HepG2 (cell line): ENCODE results near the gene CYSLTR1. TPM values are rescaled to one million over a fixed set of nuclear protein-coding genes. Genes with fewer than 3 reads are reported as not detected.

ENCODE experiments used
- ATAC-seq: fragments of 200-7000 bp; cut with Tn5 transposase; 3 replicates; pipeline ENCODE4 v1.9.1; 2020; ENCODE audit warnings: mild to moderate bottlenecking, moderate library complexity
- BruUV-seq: library from RNA; stranded (reverse); fragments of 400-500 nt; replicated peaks from 2 replicates; lab custom pipeline; 2021; lab: Mats Ljungman, UMichigan
- CTCF ChIA-PET: fragments of 300-600 bp; formaldehyde crosslinking; extraction: SDS; loops from one replicate; lab custom pipeline; 2021; ENCODE audit warnings: low total read pairs, inconsistent platforms, low intra/inter-chr PET ratio; lab: Yijun Ruan, JAX
- POLR2A ChIA-PET: fragments of 350-600 bp; sonication (Branson Sonifier 250); formaldehyde crosslinking; loops from one replicate; lab custom pipeline; 2020; ENCODE audit warnings: antibody characterized with exemption, inconsistent platforms; lab: Yijun Ruan, JAX
- DNase-seq: peaks from one replicate; pipeline ENCODE4 v3.0.0-alpha.2; 2015; ENCODE audit warnings: low spot score
- FAIRE-seq: peaks from 3 replicates; lab custom pipeline; 2011; peaks lifted over from hg19 to GRCh38; lab: Jason Lieb, UNC
- H2AFZ ChIP-seq: one replicate; pipeline ENCODE4 v1.6.1; 2011; ENCODE audit warnings: low read length, inconsistent platforms
- H3K27ac ChIP-seq: fragments of 300-600 bp; 3 replicates; pipeline ENCODE4 v1.8.0; 2011; ENCODE audit warnings: mixed run types, mild to moderate bottlenecking, mixed read lengths, low read length, inconsistent platforms; ENCODE audit not compliant: insufficient read depth; ENCODE audit errors: extremely low read length
- H3K27me3 ChIP-seq, 2 experiments: fragments of 200-600 bp in 1 of 2; 2 replicates in 1 of 2; 3 replicates in 1 of 2; pipeline versions ENCODE4 v1.6.0 to v1.8.0; 2011; ENCODE audit warnings: low read length in 2 of 2, mild to moderate bottlenecking in 2 of 2, moderate library complexity in 2 of 2, inconsistent platforms in 1 of 2; ENCODE audit not compliant: insufficient read depth in 2 of 2, control insufficient read depth in 1 of 2
- H3K36me3 ChIP-seq, 2 experiments: fragments of 200-600 bp in 1 of 2; replicated peaks in 1 of 2; 2 replicates in 1 of 2; 3 replicates in 1 of 2; pipeline versions ENCODE4 v1.5.1 to v1.8.0; 2011; ENCODE audit warnings: low read length in 2 of 2, inconsistent platforms in 1 of 2; ENCODE audit not compliant: insufficient read depth in 2 of 2, control insufficient read depth in 1 of 2
- H3K4me1 ChIP-seq: 2 replicates; pipeline ENCODE4 v1.5.1; 2012; ENCODE audit warnings: low read length, inconsistent platforms; ENCODE audit not compliant: insufficient read depth
- H3K4me2 ChIP-seq: 2 replicates; pipeline ENCODE4 v1.6.0; 2011; ENCODE audit warnings: low read depth, low read length, inconsistent platforms
- H3K4me3 ChIP-seq, 3 experiments: fragments of 200-600 bp in 1 of 3; sonication (generic), shearing (Covaris generic) in 1 of 3; replicated peaks in 1 of 3; 2 replicates each; pipeline ENCODE4 v1.5.1; 2011 to 2016; ENCODE audit warnings: low read length in 3 of 3, inconsistent platforms in 2 of 3, low read depth in 2 of 3, mild to moderate bottlenecking in 2 of 3, control low read depth in 1 of 3, mixed read lengths in 1 of 3; ENCODE audit not compliant: insufficient read depth in 1 of 3
- H3K79me2 ChIP-seq: one replicate; pipeline ENCODE4 v1.6.1; 2011; ENCODE audit warnings: low read length, inconsistent platforms; ENCODE audit not compliant: insufficient read depth
- H3K9ac ChIP-seq: 2 replicates; pipeline ENCODE4 v1.6.0; 2011; ENCODE audit warnings: mild to moderate bottlenecking, low read depth, low read length, inconsistent platforms; ENCODE audit not compliant: insufficient read depth
- H3K9me3 ChIP-seq: 2 replicates; pipeline ENCODE4 v1.5.1; 2012; ENCODE audit warnings: mild to moderate bottlenecking, low read length
- H4K20me1 ChIP-seq: 2 replicates; pipeline ENCODE4 v1.6.0; 2011; ENCODE audit warnings: inconsistent platforms, mild to moderate bottlenecking, low read length, moderate library complexity; ENCODE audit not compliant: insufficient read depth
- ATF7 ChIP-seq, 2 experiments: fragments of 450-650 bp in 1 of 2; sonication (generic) in 1 of 2; formaldehyde crosslinking in 1 of 2; IDR thresholded peaks; 2 replicates each; pipeline versions ENCODE4 v1.4.0 to v1.6.1; 2016 to 2020; ENCODE audit warnings: antibody characterized with exemption in 1 of 2, mild to moderate bottlenecking in 1 of 2, missing genetic modification reagents in 1 of 2
- CENPBD1 ChIP-seq: sonication (generic); formaldehyde crosslinking; IDR thresholded peaks from 2 replicates; pipeline ENCODE4 v1.8.0; 2022; ENCODE audit warnings: missing genetic modification reagents, low read depth, mild to moderate bottlenecking, borderline replicate concordance
- FLYWCH1 ChIP-seq: sonication (generic); formaldehyde crosslinking; IDR thresholded peaks from 2 replicates; pipeline ENCODE4 v1.8.1; 2023; ENCODE audit warnings: mild to moderate bottlenecking, missing genetic modification reagents
- GABPA ChIP-seq, 2 experiments: IDR thresholded peaks; 2 replicates each; pipeline ENCODE4 v1.6.1; 2011 to 2016; ENCODE audit warnings: low read depth in 2 of 2, low read length in 1 of 2, missing biosample characterization in 1 of 2, missing genetic modification characterization in 1 of 2
- NCOA1 ChIP-seq: sonication (generic); formaldehyde crosslinking; IDR thresholded peaks from 2 replicates; pipeline ENCODE4 v1.9.0; 2021; ENCODE audit warnings: missing genetic modification reagents
- PAF1 ChIP-seq: IDR thresholded peaks from 2 replicates; pipeline ENCODE4 v1.6.1; 2016; ENCODE audit warnings: missing genetic modification reagents, missing compliant biosample characterization
- PLRG1 ChIP-seq: fragments of 450-650 bp; conservative IDR thresholded peaks from 2 replicates; pipeline ENCODE4 v1.6.1; 2016
- PRDM10 ChIP-seq: sonication (generic); formaldehyde crosslinking; IDR thresholded peaks from 2 replicates; pipeline ENCODE4 v1.4.0; 2020; ENCODE audit warnings: low read depth, missing genetic modification reagents
- PRDM15 ChIP-seq: sonication (generic); formaldehyde crosslinking; IDR thresholded peaks from 2 replicates; pipeline ENCODE4 v1.4.0; 2020; ENCODE audit warnings: missing genetic modification reagents
- RELA ChIP-seq: sonication (generic); formaldehyde crosslinking; IDR thresholded peaks from 2 replicates; pipeline ENCODE4 v1.4.0; 2020; ENCODE audit warnings: missing genetic modification reagents
- RFX5 ChIP-seq: IDR thresholded peaks from 2 replicates; pipeline ENCODE4 v1.6.1; 2011; ENCODE audit warnings: low read depth, low read length, improper control_type of control experiment
- SKI ChIP-seq: fragments of 450-650 bp; IDR thresholded peaks from one replicate; pipeline ENCODE4 v1.6.1; 2018; ENCODE audit warnings: mild to moderate bottlenecking; ENCODE audit not compliant: partially characterized antibody
- TRIM24 ChIP-seq: sonication (generic); formaldehyde crosslinking; IDR thresholded peaks from 2 replicates; pipeline ENCODE4 v1.8.0; 2022; ENCODE audit warnings: mild to moderate bottlenecking, missing genetic modification reagents
- YEATS4 ChIP-seq: sonication (generic); formaldehyde crosslinking; IDR thresholded peaks from 2 replicates; pipeline ENCODE4 v1.4.0; 2020; ENCODE audit warnings: missing genetic modification reagents, borderline replicate concordance
- ZNF326 ChIP-seq: sonication (generic); formaldehyde crosslinking; IDR thresholded peaks from 2 replicates; pipeline ENCODE4 v1.4.0; 2020; ENCODE audit warnings: missing genetic modification reagents, borderline replicate concordance
- ZNF615 ChIP-seq: sonication (generic); formaldehyde crosslinking; IDR thresholded peaks from 2 replicates; pipeline ENCODE4 v1.5.0; 2020; ENCODE audit warnings: mild to moderate bottlenecking, missing genetic modification reagents, borderline replicate concordance
- WGBS: methylation state at CpG from one replicate; pipeline ENCODE4 v1.1.6; 2017; ENCODE audit warnings: low lambda C conversion rate; 5-methylcytosine and 5-hydroxymethylcytosine counted together
- in situ Hi-C: cut with HindIII; loops from 2 replicates; pipeline ENCODE4 v1.10.0; 2017; ENCODE audit warnings: low pct_unique_long_range_greater_than_20kb; ENCODE audit not compliant: extremely low pct_ligation_motif_present
- intact Hi-C: fragments of 100-400 bp; cut with micrococcal nuclease; formaldehyde crosslinking; loops from one replicate; pipeline ENCODE4 v1.10.0; 2022; ENCODE audit not compliant: unreplicated experiment
- polyA plus RNA-seq, 8 experiments: library from polyadenylated mRNA; depleted of rRNA in 3 of 8; stranded (reverse) in 7 of 8; unstranded in 1 of 8; fragments of >200 nt; fragmentation: Illumina TruSeq in 4 of 8; extraction: Trizol in 4 of 8; gene quantifications; 2 replicates each; pipeline versions ENCODE4 v1.2.1 to v1.2.3, GENCODE V29; 2011 to 2016; ENCODE audit warnings: low read depth in 4 of 8, missing spikeins in 1 of 8, mixed read lengths in 1 of 8; ENCODE audit not compliant: insufficient read depth in 1 of 8
- total RNA-seq, 5 experiments: library from RNA; depleted of rRNA; stranded (reverse); fragments of >200 nt; fragmentation: Illumina TruSeq; extraction: Trizol; gene quantifications; 2 replicates each; pipeline ENCODE4 v1.2.3, GENCODE V29; 2016; ENCODE audit warnings: low read depth in 1 of 5

CYSLTR1 gene
- total and polyA plus RNA-seq, 2 of the 13 experiments (the other 11 are each of a cell fraction or from before 2014, with no cell fraction given): not detected

GRCh38 chrX:78326401-78326800 is 1.0 kb downstream of the CYSLTR1 start:
- POLR2A ChIA-PET: no interaction called here
- TF ChIP-seq PLRG1 (no peak), PRDM15 (CRISPR knock-in tag) (no peak), NCOA1 (CRISPR knock-in tag) (no peak), TRIM24 (CRISPR knock-in tag) (no peak), ZNF615 (CRISPR knock-in tag) (no peak), GABPA (IDR thresholded peaks at IDR 0.05; ENCODE audit: low read depth, low read length) (no peak), GABPA (CRISPR knock-in tag; IDR thresholded peaks at IDR 0.05; ENCODE audit: low read depth) (no peak), FLYWCH1 (no peak), SKI (no peak), PAF1 (CRISPR knock-in tag) (no peak), PRDM10 (CRISPR knock-in tag) (no peak), ZNF326 (CRISPR knock-in tag) (no peak), RFX5 (no peak), ATF7 (IDR thresholded peaks at IDR 0.05) (no peak), ATF7 (CRISPR knock-in tag; IDR thresholded peaks at IDR 0.05) (no peak), RELA (CRISPR knock-in tag) (no peak), YEATS4 (no peak), CENPBD1 (CRISPR knock-in tag) (no peak)

More at GRCh38 chrX:78326401-78326800, 1.0 kb downstream of the CYSLTR1 start:
- Histone ChIP-seq H2AFZ (no peak overlapping the region), H3K4me1 (no peaks in the 10 kb centered on the region), H4K20me1 (no peaks in the 10 kb centered on the region), H3K4me3 (no peak overlapping the region), H3K9me3 (no peaks in the 10 kb centered on the region), H3K36me3 (no peaks in the 10 kb centered on the region), H3K27ac (no peak overlapping the region), H3K79me2 (no peaks in the 10 kb centered on the region), H3K27me3 (no peaks in the 10 kb centered on the region), H3K4me2 (no peak overlapping the region), H3K9ac (no peak overlapping the region)
- CTCF ChIA-PET: no interaction called here
- no TSS peak for BruUV-seq
- FAIRE-seq (no peak), ATAC-seq (no peak), DNase-seq (no peak)
- in situ Hi-C loops: no loop called here
- 47% methylated on average over 2 of the region's 2 CpGs for WGBS
- intact Hi-C loops: no loop called here
